SK-N-SH (cell line): ENCODE data around the gene CDH3.

Experiments used
- CTCF ChIP-seq: fragments of 200-600 bp; sonication (generic); IDR thresholded peaks from 2 replicates; pipeline ENCODE4 v1.6.1; 2017; ENCODE audit warnings: antibody characterized with exemption, mild to moderate bottlenecking, moderate library complexity
- EZH2phosphoT487 ChIP-seq: fragments of 200-600 bp; sonication (generic); IDR thresholded peaks from 2 replicates; pipeline ENCODE4 v1.6.1; 2017; ENCODE audit warnings: low read depth, mixed run types, mild to moderate bottlenecking, antibody characterized with exemption, moderate library complexity, borderline replicate concordance
- FOXM1 ChIP-seq: IDR thresholded peaks from 2 replicates; pipeline ENCODE4 v1.4.0; 2012; ENCODE audit warnings: low read depth, mild to moderate bottlenecking
- MAX ChIP-seq: IDR thresholded peaks from 2 replicates; pipeline ENCODE4 v1.4.0; 2012; ENCODE audit warnings: low read depth
- MXI1 ChIP-seq: IDR thresholded peaks from 2 replicates; pipeline ENCODE4 v1.6.1; 2012; ENCODE audit warnings: mild to moderate bottlenecking, low read depth, low read length, improper control_type of control experiment
- SIN3A ChIP-seq: IDR thresholded peaks from 2 replicates; pipeline ENCODE4 v1.6.1; 2012; ENCODE audit warnings: low read depth, mild to moderate bottlenecking, low read length, moderate library complexity, borderline replicate concordance
- TF ChIP-seq, protein P1 (sequence below): IDR thresholded peaks from 2 replicates; pipeline ENCODE4 v1.6.1; 2012; ENCODE audit warnings: mild to moderate bottlenecking, low read depth, low read length, moderate library complexity

- TF ChIP-seq EZH2phosphoT487 (no peak), FOXM1 (no peak), MAX (no peak), CTCF (no peak), MXI1 (no peak), SIN3A (no peak)
- TF ChIP-seq, protein P1, sequence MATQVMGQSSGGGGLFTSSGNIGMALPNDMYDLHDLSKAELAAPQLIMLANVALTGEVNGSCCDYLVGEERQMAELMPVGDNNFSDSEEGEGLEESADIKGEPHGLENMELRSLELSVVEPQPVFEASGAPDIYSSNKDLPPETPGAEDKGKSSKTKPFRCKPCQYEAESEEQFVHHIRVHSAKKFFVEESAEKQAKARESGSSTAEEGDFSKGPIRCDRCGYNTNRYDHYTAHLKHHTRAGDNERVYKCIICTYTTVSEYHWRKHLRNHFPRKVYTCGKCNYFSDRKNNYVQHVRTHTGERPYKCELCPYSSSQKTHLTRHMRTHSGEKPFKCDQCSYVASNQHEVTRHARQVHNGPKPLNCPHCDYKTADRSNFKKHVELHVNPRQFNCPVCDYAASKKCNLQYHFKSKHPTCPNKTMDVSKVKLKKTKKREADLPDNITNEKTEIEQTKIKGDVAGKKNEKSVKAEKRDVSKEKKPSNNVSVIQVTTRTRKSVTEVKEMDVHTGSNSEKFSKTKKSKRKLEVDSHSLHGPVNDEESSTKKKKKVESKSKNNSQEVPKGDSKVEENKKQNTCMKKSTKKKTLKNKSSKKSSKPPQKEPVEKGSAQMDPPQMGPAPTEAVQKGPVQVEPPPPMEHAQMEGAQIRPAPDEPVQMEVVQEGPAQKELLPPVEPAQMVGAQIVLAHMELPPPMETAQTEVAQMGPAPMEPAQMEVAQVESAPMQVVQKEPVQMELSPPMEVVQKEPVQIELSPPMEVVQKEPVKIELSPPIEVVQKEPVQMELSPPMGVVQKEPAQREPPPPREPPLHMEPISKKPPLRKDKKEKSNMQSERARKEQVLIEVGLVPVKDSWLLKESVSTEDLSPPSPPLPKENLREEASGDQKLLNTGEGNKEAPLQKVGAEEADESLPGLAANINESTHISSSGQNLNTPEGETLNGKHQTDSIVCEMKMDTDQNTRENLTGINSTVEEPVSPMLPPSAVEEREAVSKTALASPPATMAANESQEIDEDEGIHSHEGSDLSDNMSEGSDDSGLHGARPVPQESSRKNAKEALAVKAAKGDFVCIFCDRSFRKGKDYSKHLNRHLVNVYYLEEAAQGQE = no peak
These were observed 10.7 kb downstream of the CDH3 start for GRCh38 chr16:68655806-68656205.
